Ishikawa (cell line): ENCODE data around the gene MTG2.

ENCODE experiments used
- CEBPB ChIP-seq: IDR thresholded peaks from 2 replicates; pipeline ENCODE4 v1.6.1; 2012
- CREB1 ChIP-seq: IDR thresholded peaks from 2 replicates; pipeline ENCODE4 v1.6.1; 2012; ENCODE audit warnings: low read depth
- EGR1 ChIP-seq: IDR thresholded peaks from 2 replicates; pipeline ENCODE4 v1.6.1; 2012
- EP300 ChIP-seq: IDR thresholded peaks from 2 replicates; pipeline ENCODE4 v1.6.1; 2012; ENCODE audit warnings: borderline replicate concordance
- FOXM1 ChIP-seq: IDR thresholded peaks from 2 replicates; pipeline ENCODE4 v1.6.1; 2012; ENCODE audit warnings: low read depth, borderline replicate concordance
- MAX ChIP-seq: IDR thresholded peaks from 2 replicates; pipeline ENCODE4 v1.6.1; 2012
- NFIC ChIP-seq: IDR thresholded peaks from 2 replicates; pipeline ENCODE4 v1.6.1; 2012
- RAD21 ChIP-seq: IDR thresholded peaks from 2 replicates; pipeline ENCODE4 v1.6.1; 2012; ENCODE audit warnings: low read depth
- REST ChIP-seq: IDR thresholded peaks from 2 replicates; pipeline ENCODE4 v1.6.1; 2012; ENCODE audit warnings: low read depth, mild to moderate bottlenecking
- TAF1 ChIP-seq: IDR thresholded peaks from 2 replicates; pipeline ENCODE4 v1.6.1; 2012; ENCODE audit warnings: low read depth, mild to moderate bottlenecking
- TCF12 ChIP-seq: IDR thresholded peaks from 2 replicates; pipeline ENCODE4 v1.6.1; 2012; ENCODE audit warnings: low read depth
- TEAD4 ChIP-seq: IDR thresholded peaks from 2 replicates; pipeline ENCODE4 v1.6.1; 2012
- USF1 ChIP-seq: IDR thresholded peaks from 2 replicates; pipeline ENCODE4 v1.6.1; 2012
- YY1 ChIP-seq: IDR thresholded peaks from 2 replicates; pipeline ENCODE4 v1.6.1; 2012; ENCODE audit warnings: low read depth
- ZBTB7A ChIP-seq: IDR thresholded peaks from 2 replicates; pipeline ENCODE4 v1.6.1; 2012; ENCODE audit warnings: low read depth

MTG2 gene

GRCh38 chr20:62220666-62221568, 38.1 kb downstream of the MTG2 start:
- TF ChIP-seq ZBTB7A (no peak; the same call in none of the 2 replicates), TEAD4 (no peak), EGR1 (no peak), NFIC (no peak), MAX (no peak), FOXM1 (no peak), TAF1 (no peak), REST (no peak), CREB1 (no peak), RAD21 (no peak), CEBPB (no peak), TCF12 (no peak), USF1 (no peak), YY1 (no peak), EP300 (no peak)

GRCh38 chr20:62222266-62222850, 39.5 kb downstream of the MTG2 start:
- no peak for TF ChIP-seq EGR1
- no peak for TF ChIP-seq RAD21
- TF ChIP-seq TAF1 = no peak
- no peak for TF ChIP-seq TEAD4
- no peak for TF ChIP-seq NFIC
- TF ChIP-seq YY1 = no peak
- no peak for TF ChIP-seq FOXM1
- TF ChIP-seq TCF12 = no peak
- no peak for TF ChIP-seq CEBPB
- TF ChIP-seq ZBTB7A = no peak
- TF ChIP-seq MAX = no peak
- no peak for TF ChIP-seq USF1
- no peak for TF ChIP-seq CREB1
- no peak for TF ChIP-seq REST
- no peak for TF ChIP-seq EP300

- TF ChIP-seq TCF12 (no peak), EP300 (no peak), USF1 (peak; percentile 48; the same call in 1 of the 2 replicates), MAX (no peak)
These were observed 40.1 kb downstream of the MTG2 start for GRCh38 chr20:62222972-62223371.

GRCh38 chr20:62223571-62223970, 40.7 kb downstream of the MTG2 start:
- no peak for TF ChIP-seq ZBTB7A
- no peak for TF ChIP-seq EP300
- TF ChIP-seq CEBPB = no peak
- TF ChIP-seq YY1 = no peak
- TF ChIP-seq USF1 = no peak
- no peak for TF ChIP-seq CREB1
- no peak for TF ChIP-seq MAX
- no peak for TF ChIP-seq TAF1
- TF ChIP-seq TEAD4 = no peak
- no peak for TF ChIP-seq FOXM1
- no peak for TF ChIP-seq EGR1
- TF ChIP-seq TCF12 = no peak
- TF ChIP-seq REST = no peak
- TF ChIP-seq RAD21 = no peak
